IPS-20b (cell line): ENCODE measurements around the gene ASCC1.
"Not testable (repeated sequence)": the region's sequence is repeated elsewhere in the genome, so short reads cannot be mapped to it uniquely, and the experiment has no call there.

Experiments
- H3K27ac ChIP-seq: one replicate; pipeline ENCODE4 v1.5.1; 2013; ENCODE audit warnings: low read length
- H3K27me3 ChIP-seq: 2 replicates; pipeline ENCODE4 v1.6.1; 2013; ENCODE audit warnings: mild to moderate bottlenecking, low read length, inconsistent platforms; ENCODE audit not compliant: insufficient read depth
- H3K36me3 ChIP-seq: 2 replicates; pipeline ENCODE4 v1.6.1; 2013; ENCODE audit warnings: low read depth, mild to moderate bottlenecking, inconsistent platforms, low read length, moderate library complexity; ENCODE audit not compliant: insufficient read depth
- H3K4me1 ChIP-seq: 2 replicates; pipeline ENCODE4 v1.6.1; 2013; ENCODE audit warnings: mild to moderate bottlenecking, control low read depth, inconsistent platforms, low read length, moderate library complexity; ENCODE audit not compliant: insufficient read depth
- H3K4me3 ChIP-seq: 2 replicates; pipeline ENCODE4 v1.5.1; 2013; ENCODE audit warnings: mild to moderate bottlenecking, low read length, inconsistent platforms
- H3K9ac ChIP-seq: 2 replicates; pipeline ENCODE4 v1.6.1; 2013; ENCODE audit warnings: low read depth, mild to moderate bottlenecking, inconsistent platforms, low read length, moderate library complexity
- H3K9me3 ChIP-seq: 2 replicates; pipeline ENCODE4 v1.6.1; 2013; ENCODE audit warnings: mild to moderate bottlenecking, low read depth, low read length, inconsistent platforms; ENCODE audit not compliant: insufficient read depth

The ASCC1 gene

GRCh38 chr10:72158176-72158575 lies 57.9 kb downstream of the ASCC1 start:
- no peaks in the 10 kb centered on the region for H3K27me3 ChIP-seq
- no peak overlapping the region for H3K4me3 ChIP-seq
- no peak overlapping the region for H3K9ac ChIP-seq
- no peak overlapping the region for H3K27ac ChIP-seq
- no peaks in the 10 kb centered on the region for H3K9me3 ChIP-seq
- peaks cover 6% of the 10 kb centered on the region for H3K36me3 ChIP-seq
- no peaks in the 10 kb centered on the region for H3K4me1 ChIP-seq

- Histone ChIP-seq H3K36me3 (peaks cover 3% of the 10 kb centered on the region), H3K4me3 (no peak overlapping the region), H3K9me3 (no peaks in the 10 kb centered on the region), H3K27ac (no peak overlapping the region), H3K27me3 (no peaks in the 10 kb centered on the region), H3K4me1 (no peaks in the 10 kb centered on the region), H3K9ac (no peak overlapping the region)
Observed at GRCh38 chr10:72156223-72156622, 59.9 kb downstream of the ASCC1 start.

DNA sequence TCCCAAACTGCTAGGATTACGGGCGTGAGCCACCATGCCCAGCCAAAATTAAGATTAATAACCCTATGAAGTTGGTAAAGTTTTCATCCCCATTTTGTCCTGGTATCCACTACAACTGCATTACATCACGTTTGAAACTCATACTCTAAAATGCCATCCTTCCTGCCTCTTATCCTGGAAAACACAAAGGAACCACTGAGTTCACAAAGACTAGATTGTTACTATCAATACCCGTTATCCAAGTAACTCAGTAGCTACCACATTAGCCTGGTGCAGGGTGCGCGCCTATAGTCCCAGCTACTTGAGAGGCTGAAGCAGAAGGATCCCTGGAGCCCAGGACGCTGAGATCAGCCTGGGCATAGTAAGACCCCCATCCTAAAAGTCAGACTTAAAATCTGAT lies 63.8 kb downstream of the ASCC1 start:
- no peaks in the 10 kb centered on the region for H3K27me3 ChIP-seq
- no peaks in the 10 kb centered on the region for H3K9me3 ChIP-seq
- H3K4me3 ChIP-seq = no peak overlapping the region
- no peaks in the 10 kb centered on the region for H3K4me1 ChIP-seq
- H3K27ac ChIP-seq = no peak overlapping the region
- no peak overlapping the region for H3K9ac ChIP-seq
- H3K36me3 ChIP-seq = no peaks in the 10 kb centered on the region

DNA sequence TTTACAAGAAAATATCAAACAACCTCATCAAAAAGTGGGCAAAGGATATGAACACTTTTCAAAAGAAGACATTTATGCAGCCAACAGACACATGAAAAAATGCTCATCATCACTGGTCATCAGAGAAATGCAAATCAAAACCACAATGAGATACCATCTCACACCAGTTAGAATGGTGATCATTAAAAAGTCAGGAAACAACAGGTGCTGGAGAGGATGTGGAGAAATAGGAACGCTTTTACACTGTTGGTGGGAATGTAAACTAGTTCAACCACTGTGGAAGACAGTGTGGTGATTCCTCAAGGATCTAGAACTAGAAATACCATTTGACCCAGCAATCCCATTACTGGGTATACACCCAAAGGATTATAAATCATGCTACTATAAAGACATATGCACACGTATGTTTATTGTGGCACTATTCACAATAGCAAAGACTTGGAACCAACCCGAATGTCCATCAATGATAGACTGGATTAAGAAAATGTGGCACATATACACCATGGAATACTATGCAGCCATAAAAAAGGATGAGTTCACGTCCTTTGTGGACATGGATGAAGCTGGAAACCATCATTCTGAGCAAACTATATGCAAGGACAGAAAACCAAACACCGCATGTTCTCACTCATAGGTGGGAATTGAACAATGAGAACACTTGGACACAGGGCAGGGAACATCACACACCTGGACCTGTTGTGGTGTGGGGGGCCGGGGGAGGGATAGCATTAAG lies 65.2 kb downstream of the ASCC1 start:
- H3K27me3 ChIP-seq, H3K9me3 ChIP-seq, H3K9ac ChIP-seq, H3K36me3 ChIP-seq, H3K4me1 ChIP-seq, H3K27ac ChIP-seq, H3K4me3 ChIP-seq: not testable (repeated sequence)

DNA sequence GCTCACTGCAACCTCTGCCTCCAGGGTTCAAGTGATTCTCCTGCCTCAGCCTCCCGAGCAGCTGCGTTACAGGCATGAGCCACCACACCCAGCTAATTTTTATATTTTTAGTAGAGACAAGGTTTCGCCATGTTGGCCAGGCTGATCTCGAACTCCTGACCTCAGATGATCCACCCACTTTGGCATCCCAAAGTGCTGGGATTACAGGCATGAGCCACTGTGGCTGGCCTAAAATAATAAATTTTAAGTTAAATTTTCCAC lies 68.8 kb downstream of the ASCC1 start:
- H3K4me1 ChIP-seq = peaks cover 11% of the 10 kb centered on the region
- H3K27ac ChIP-seq, H3K36me3 ChIP-seq, H3K9me3 ChIP-seq, H3K4me3 ChIP-seq, H3K27me3 ChIP-seq, H3K9ac ChIP-seq: not testable (repeated sequence)

- H3K4me3 ChIP-seq = no peak overlapping the region
- H3K27me3 ChIP-seq = no peaks in the 10 kb centered on the region
- no peaks in the 10 kb centered on the region for H3K36me3 ChIP-seq
- H3K4me1 ChIP-seq = peaks cover 11% of the 10 kb centered on the region
- no peaks in the 10 kb centered on the region for H3K9me3 ChIP-seq
- H3K9ac ChIP-seq = peak overlapping the region; percentile 36; the same call in 1 of the 2 replicates
- no peak overlapping the region for H3K27ac ChIP-seq
Observed at GRCh38 chr10:72146559-72147323, 69.3 kb downstream of the ASCC1 start.

DNA sequence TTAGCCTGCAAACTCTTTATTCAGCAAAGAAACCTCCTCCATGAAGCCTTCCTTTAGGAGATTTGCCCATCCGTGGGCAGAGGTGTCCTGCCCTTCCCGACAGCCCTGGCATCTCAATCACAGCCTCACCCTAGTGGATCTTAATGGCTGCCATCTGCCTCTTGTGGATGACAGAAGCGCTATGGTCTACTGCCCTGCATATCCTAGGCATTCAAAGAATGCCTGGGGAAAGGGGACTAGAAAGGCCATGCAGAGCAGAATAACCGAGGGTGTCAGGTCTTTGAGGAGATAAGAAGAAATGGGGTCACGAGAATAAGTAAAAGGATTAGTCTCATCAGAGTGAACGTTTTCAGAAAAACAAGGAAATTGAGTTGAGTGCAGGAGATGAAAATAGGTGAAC lies 70.0 kb downstream of the ASCC1 start:
- no peaks in the 10 kb centered on the region for H3K36me3 ChIP-seq
- peak overlapping the region; percentile 36; the same call in 1 of the 2 replicates for H3K9ac ChIP-seq
- no peaks in the 10 kb centered on the region for H3K9me3 ChIP-seq
- no peak overlapping the region for H3K27ac ChIP-seq
- no peaks in the 10 kb centered on the region for H3K27me3 ChIP-seq
- H3K4me3 ChIP-seq = no peak overlapping the region
- peaks cover 11% of the 10 kb centered on the region for H3K4me1 ChIP-seq

DNA sequence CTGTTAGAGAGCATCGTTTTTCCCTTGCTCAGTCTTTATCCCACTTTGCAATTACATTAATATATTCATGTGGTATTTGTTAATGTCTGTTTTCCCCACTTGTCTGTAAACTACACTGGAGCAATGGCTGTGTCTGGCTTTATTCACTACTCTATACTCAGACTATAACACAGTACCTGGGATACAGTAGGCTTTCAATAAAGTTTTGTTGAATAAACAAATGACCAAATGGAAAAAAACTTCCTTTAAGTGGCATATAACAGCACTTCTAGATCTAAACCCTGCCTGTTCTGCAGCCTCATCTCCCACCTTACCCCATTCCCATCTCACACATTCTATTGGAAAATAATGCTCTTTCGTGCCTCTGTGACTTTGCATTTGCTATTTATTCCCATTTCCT lies 70.4 kb downstream of the ASCC1 start:
- H3K9me3 ChIP-seq = no peaks in the 10 kb centered on the region
- no peak overlapping the region for H3K9ac ChIP-seq
- no peak overlapping the region for H3K27ac ChIP-seq
- no peak overlapping the region for H3K4me3 ChIP-seq
- peaks cover 11% of the 10 kb centered on the region for H3K4me1 ChIP-seq
- no peaks in the 10 kb centered on the region for H3K36me3 ChIP-seq
- H3K27me3 ChIP-seq = no peaks in the 10 kb centered on the region

DNA sequence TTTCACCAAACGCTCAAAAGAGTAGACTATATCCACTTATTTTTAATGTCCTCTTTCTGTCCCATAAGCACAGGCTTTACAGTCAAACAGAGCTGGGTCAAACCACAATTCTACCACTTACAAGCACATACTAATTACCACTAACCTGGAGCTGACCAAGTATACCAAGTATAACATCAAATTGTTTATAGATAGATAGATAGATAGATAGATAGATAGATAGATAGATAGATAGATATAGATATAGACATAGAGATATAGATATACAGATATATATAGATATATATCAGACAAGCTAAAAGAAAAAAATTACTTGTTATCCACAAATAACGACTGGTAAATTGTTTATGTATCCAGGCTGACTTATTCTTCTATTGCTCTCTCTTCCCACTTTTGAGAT lies 75.2 kb downstream of the ASCC1 start:
- H3K4me3 ChIP-seq = no peak overlapping the region
- H3K27ac ChIP-seq = no peak overlapping the region
- no peaks in the 10 kb centered on the region for H3K9me3 ChIP-seq
- H3K36me3 ChIP-seq = no peaks in the 10 kb centered on the region
- H3K4me1 ChIP-seq = peaks cover 14% of the 10 kb centered on the region
- H3K9ac ChIP-seq = no peak overlapping the region
- no peaks in the 10 kb centered on the region for H3K27me3 ChIP-seq

- H3K4me1 ChIP-seq = peaks cover 13% of the 10 kb centered on the region
- H3K27ac ChIP-seq = no peak overlapping the region
- H3K36me3 ChIP-seq = no peaks in the 10 kb centered on the region
- no peaks in the 10 kb centered on the region for H3K27me3 ChIP-seq
- no peak overlapping the region for H3K9ac ChIP-seq
- H3K9me3 ChIP-seq = no peaks in the 10 kb centered on the region
- H3K4me3 ChIP-seq = no peak overlapping the region
Observed at GRCh38 chr10:72140174-72140573, 75.9 kb downstream of the ASCC1 start.

DNA sequence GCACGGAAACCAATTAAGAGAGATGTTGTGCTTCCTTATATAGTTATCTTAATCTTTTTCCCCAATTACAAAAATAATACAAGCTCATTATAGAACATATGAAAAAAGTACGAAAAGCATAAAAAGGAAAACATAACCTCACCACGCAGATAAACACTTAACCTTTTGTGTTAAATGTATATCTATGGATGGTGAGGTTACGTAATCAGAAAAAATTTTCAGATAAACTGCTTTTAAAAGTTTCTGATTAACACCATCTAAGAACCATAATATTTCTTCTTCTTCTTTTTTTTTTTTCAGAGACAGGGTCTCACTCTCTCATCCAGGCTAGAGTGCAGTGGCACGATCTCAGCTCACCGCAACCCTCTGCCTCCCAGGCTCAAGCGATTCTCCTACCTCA lies 78.5 kb downstream of the ASCC1 start:
- H3K27me3 ChIP-seq = no peaks in the 10 kb centered on the region
- no peaks in the 10 kb centered on the region; the same call in 1 of the 2 replicates for H3K36me3 ChIP-seq
- no peak overlapping the region for H3K27ac ChIP-seq
- no peaks in the 10 kb centered on the region for H3K9me3 ChIP-seq
- H3K4me3 ChIP-seq = no peak overlapping the region
- H3K9ac ChIP-seq = no peak overlapping the region
- peaks cover 13% of the 10 kb centered on the region for H3K4me1 ChIP-seq

- H3K4me1 ChIP-seq = peaks cover 13% of the 10 kb centered on the region
- H3K9me3 ChIP-seq, H3K4me3 ChIP-seq, H3K27me3 ChIP-seq, H3K9ac ChIP-seq, H3K36me3 ChIP-seq, H3K27ac ChIP-seq: not testable (repeated sequence)
Observed at GRCh38 chr10:72136225-72136624, 79.9 kb downstream of the ASCC1 start.
